Measurements from ENCODE around the gene TMPRSS13.

The TMPRSS13 gene

DNA sequence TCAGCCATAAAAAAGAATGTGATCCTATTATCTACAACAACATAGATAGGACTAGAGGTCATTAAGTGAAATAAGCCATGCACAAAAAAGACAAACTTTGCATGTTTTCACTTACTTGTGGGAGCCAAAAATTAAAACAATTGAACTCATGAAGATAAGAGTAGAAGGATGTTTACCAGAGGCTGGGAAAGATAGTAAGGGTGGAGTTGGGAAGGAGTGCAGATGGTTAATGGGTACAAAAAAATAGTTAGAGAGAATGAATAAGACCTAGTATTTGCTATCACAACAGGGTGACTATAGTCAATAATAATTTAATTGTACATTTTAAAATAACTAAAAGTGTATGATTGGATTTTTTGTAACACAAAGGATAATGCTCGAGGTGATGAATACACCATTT is 29.7 kb upstream of the TMPRSS13 start:
- no peak for ATAC-seq (ENCODE audit: insufficient read depth, low read depth)
- Histone ChIP-seq H3K4me2 (ENCODE audit: insufficient read depth, low read length) (no peak overlapping the region), H3K27ac (ENCODE audit: low read length) (no peak overlapping the region), H3K9me3 (ENCODE audit: insufficient read depth, low read length, severe bottlenecking) (no peaks in the 10 kb centered on the region), H3K4me1 (ENCODE audit: insufficient read depth, low read length) (peaks cover 9% of the 10 kb centered on the region), H3K36me3 (ENCODE audit: insufficient read depth, low read length) (no peaks in the 10 kb centered on the region), H4K20me1 (ENCODE audit: insufficient read depth, low read length) (no peaks in the 10 kb centered on the region), H3K27me3 (ENCODE audit: insufficient read depth, low read length, poor library complexity) (no peaks in the 10 kb centered on the region), H3K9ac (ENCODE audit: low read depth, low read length) (no peak overlapping the region), H2AFZ (ENCODE audit: low read depth, low read length) (no peak overlapping the region), H3K4me3 (ENCODE audit: low read depth in 1 of 2, low read length in 2 of 2) (no peak overlapping the region), H3K79me2 (ENCODE audit: insufficient read depth, low read length) (no peaks in the 10 kb centered on the region)
- TF ChIP-seq EZH2 (IDR thresholded peaks at IDR 0.05; ENCODE audit: borderline replicate concordance, low read depth, low read length, severe bottlenecking) = no peak
- TF ChIP-seq, protein P1, sequence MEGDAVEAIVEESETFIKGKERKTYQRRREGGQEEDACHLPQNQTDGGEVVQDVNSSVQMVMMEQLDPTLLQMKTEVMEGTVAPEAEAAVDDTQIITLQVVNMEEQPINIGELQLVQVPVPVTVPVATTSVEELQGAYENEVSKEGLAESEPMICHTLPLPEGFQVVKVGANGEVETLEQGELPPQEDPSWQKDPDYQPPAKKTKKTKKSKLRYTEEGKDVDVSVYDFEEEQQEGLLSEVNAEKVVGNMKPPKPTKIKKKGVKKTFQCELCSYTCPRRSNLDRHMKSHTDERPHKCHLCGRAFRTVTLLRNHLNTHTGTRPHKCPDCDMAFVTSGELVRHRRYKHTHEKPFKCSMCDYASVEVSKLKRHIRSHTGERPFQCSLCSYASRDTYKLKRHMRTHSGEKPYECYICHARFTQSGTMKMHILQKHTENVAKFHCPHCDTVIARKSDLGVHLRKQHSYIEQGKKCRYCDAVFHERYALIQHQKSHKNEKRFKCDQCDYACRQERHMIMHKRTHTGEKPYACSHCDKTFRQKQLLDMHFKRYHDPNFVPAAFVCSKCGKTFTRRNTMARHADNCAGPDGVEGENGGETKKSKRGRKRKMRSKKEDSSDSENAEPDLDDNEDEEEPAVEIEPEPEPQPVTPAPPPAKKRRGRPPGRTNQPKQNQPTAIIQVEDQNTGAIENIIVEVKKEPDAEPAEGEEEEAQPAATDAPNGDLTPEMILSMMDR (IDR thresholded peaks at IDR 0.05; ENCODE audit: borderline replicate concordance, extremely low read depth, low read length, poor library complexity, severe bottlenecking) = no peak
- no peak for DNase-seq

DNA sequence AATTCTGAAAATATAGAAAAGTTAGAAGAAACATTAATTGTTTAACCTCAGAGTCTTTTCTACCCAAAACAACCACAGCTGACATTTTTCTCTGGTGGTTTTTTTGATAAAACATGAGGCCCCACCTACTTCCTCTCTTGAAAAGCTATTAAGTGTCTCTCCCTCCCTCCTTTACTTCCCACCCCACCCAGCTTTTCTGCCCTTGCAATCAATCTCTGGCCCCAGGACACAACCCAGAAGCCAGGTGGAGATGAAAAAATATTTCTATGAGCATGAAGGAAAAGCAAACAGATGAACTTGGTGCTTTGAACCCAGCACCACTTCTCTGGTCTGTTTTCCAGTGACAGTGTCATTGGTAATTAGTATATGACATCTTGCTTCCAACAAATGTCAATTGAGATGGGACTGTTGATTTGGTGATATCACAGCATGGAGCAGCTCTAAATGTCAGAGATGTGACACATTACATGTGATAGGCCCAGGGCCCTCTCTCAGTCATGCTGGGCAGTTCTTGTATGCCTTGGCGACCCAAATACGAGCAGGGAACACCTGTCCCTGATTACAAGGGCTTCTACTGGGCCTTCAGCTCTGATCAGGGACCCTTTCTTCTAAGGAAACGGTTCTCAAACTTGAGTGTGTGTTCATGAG is 23.9 kb upstream of the TMPRSS13 start:
- Histone ChIP-seq H3K4me3 (ENCODE audit: low read depth in 1 of 2, low read length in 2 of 2) (no peak overlapping the region), H3K4me1 (ENCODE audit: insufficient read depth, low read length) (peaks cover 67% of the 10 kb centered on the region), H4K20me1 (ENCODE audit: insufficient read depth, low read length) (no peaks in the 10 kb centered on the region), H3K9me3 (ENCODE audit: insufficient read depth, low read length, severe bottlenecking) (no peaks in the 10 kb centered on the region), H3K27ac (ENCODE audit: low read length) (peak overlapping the region; percentile 88), H3K27me3 (ENCODE audit: insufficient read depth, low read length, poor library complexity) (no peaks in the 10 kb centered on the region), H3K79me2 (ENCODE audit: insufficient read depth, low read length) (no peaks in the 10 kb centered on the region), H3K9ac (ENCODE audit: low read depth, low read length) (peak overlapping the region; percentile 33), H2AFZ (ENCODE audit: low read depth, low read length) (no peak overlapping the region), H3K36me3 (ENCODE audit: insufficient read depth, low read length) (no peaks in the 10 kb centered on the region), H3K4me2 (ENCODE audit: insufficient read depth, low read length) (peak overlapping the region; percentile 53)
- DNase-seq = peak; percentile 75
- no peak for TF ChIP-seq EZH2 (IDR thresholded peaks at IDR 0.05; ENCODE audit: borderline replicate concordance, low read depth, low read length, severe bottlenecking)
- TF ChIP-seq, protein P1 (IDR thresholded peaks at IDR 0.05; ENCODE audit: borderline replicate concordance, extremely low read depth, low read length, poor library complexity, severe bottlenecking) = no peak
- peak; percentile 58 for ATAC-seq (ENCODE audit: insufficient read depth, low read depth)

DNA sequence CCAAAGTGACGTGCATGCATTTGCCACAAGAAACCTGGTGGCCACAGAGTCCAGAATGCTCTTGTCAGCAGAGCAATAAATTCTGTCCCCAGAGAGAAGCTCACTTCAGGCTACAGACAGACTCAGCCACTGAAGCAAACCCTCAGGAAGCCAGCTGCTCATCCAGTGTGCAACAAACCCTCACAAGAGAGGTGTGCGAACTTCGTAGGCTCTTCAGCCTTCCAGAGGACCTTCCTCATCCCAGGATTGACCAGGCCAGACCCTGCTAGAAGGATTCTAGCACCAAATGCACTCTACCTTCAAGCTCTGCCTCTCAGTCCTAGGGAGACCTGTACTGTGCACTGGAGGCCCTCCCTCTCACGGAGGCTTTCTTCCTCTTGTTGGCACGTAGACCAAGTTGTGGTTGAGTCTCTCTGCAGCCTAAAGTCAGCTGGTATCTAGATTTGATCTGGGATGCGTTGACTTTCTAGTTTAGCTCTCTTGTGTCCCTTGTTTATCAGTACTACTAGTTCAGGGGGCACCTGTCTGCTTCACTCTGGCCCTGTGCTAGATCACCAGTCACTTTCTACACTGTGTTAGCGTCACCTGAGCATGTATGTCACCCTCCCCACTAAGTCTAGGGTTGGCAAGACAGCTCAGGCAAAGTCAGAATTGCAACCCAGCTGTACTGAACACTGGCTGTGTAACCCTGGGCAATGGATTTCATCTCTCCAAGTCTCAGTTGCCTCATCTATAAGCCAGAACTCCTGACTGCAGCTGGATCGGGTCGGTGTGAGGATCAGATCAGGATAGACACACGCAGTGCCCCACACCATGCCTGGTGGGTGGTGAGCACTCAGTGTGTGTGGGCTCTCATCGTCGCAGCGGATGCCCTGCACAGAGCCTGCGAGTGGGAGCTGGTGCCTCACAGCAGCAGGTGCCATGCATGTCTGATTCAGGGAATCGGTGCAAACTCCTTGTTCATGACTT is 22.1 kb upstream of the TMPRSS13 start:
- Histone ChIP-seq H3K36me3 (ENCODE audit: insufficient read depth, low read length) (no peaks in the 10 kb centered on the region), H3K9ac (ENCODE audit: low read depth, low read length) (peak overlapping the region; percentile 51), H3K4me2 (ENCODE audit: insufficient read depth, low read length) (peak overlapping the region; percentile 54), H4K20me1 (ENCODE audit: insufficient read depth, low read length) (no peaks in the 10 kb centered on the region), H3K27ac (ENCODE audit: low read length) (peak overlapping the region; percentile 95), H3K9me3 (ENCODE audit: insufficient read depth, low read length, severe bottlenecking) (no peaks in the 10 kb centered on the region), H2AFZ (ENCODE audit: low read depth, low read length) (no peak overlapping the region), H3K4me3 (ENCODE audit: low read depth in 1 of 2, low read length in 2 of 2) (peak overlapping the region in 1 of 2 experiments; percentile 41; a peak in 2 of 4 replicates), H3K4me1 (ENCODE audit: insufficient read depth, low read length) (peaks cover 85% of the 10 kb centered on the region), H3K27me3 (ENCODE audit: insufficient read depth, low read length, poor library complexity) (no peaks in the 10 kb centered on the region), H3K79me2 (ENCODE audit: insufficient read depth, low read length) (no peaks in the 10 kb centered on the region)
- peak; percentile 77 for ATAC-seq (ENCODE audit: insufficient read depth, low read depth)
- peak; percentile 77 for DNase-seq
- TF ChIP-seq EZH2 (IDR thresholded peaks at IDR 0.05; ENCODE audit: borderline replicate concordance, low read depth, low read length, severe bottlenecking) = no peak
- TF ChIP-seq, protein P1 (IDR thresholded peaks at IDR 0.05; ENCODE audit: borderline replicate concordance, extremely low read depth, low read length, poor library complexity, severe bottlenecking) = no peak
